HG03442 (cell line): ENCODE results near the gene CD300LF.
A peak's percentile ranks its signal among the peaks of the same experiment; 100 is the strongest.

ENCODE experiments used
- ATAC-seq: cut with Tn5 transposase; IDR thresholded peaks from one replicate; pipeline ENCODE4 v1.9.1; 2021; ENCODE audit warnings: mild to moderate bottlenecking, moderate library complexity; ENCODE audit not compliant: unreplicated experiment

Gene CD300LF

GRCh38 chr17:74712756-74713155 lies at the start of gene CD300LF:
TSS of gene CD300LF (minus strand) at chr17:74712923. CDS start at chr17:74712866, 57 bp downstream.
- no peak for ATAC-seq

- ATAC-seq, result no peak
Observed at GRCh38 chr17:74761931-74762330, 49.2 kb upstream of the CD300LF start.

GRCh38 chr17:74761419-74761818 lies 48.7 kb upstream of the CD300LF start:
- no peak for ATAC-seq

GRCh38 chr17:74760404-74761105 lies 47.8 kb upstream of the CD300LF start:
- no peak for ATAC-seq

- ATAC-seq, result no peak
Observed at GRCh38 chr17:74759941-74760340, 47.2 kb upstream of the CD300LF start.

- ATAC-seq, result peak; percentile 50
Observed at GRCh38 chr17:74759243-74759801, 46.6 kb upstream of the CD300LF start.

- ATAC-seq, result peak; percentile 21
Observed at GRCh38 chr17:74758848-74759168, 46.1 kb upstream of the CD300LF start.

GRCh38 chr17:74757931-74758847 lies 45.5 kb upstream of the CD300LF start:
- no peak for ATAC-seq

- no peak for ATAC-seq
Observed at GRCh38 chr17:74757502-74757901, 44.8 kb upstream of the CD300LF start.

- ATAC-seq, result no peak
Observed at GRCh38 chr17:74756891-74757290, 44.2 kb upstream of the CD300LF start.

- no peak for ATAC-seq
Observed at GRCh38 chr17:74755533-74755932, 42.8 kb upstream of the CD300LF start.

- ATAC-seq, result no peak
Observed at GRCh38 chr17:74754832-74755231, 42.1 kb upstream of the CD300LF start.

GRCh38 chr17:74752822-74753401 lies 40.2 kb upstream of the CD300LF start:
- no peak for ATAC-seq

- ATAC-seq, result no peak
Observed at GRCh38 chr17:74752415-74752814, 39.7 kb upstream of the CD300LF start.

- ATAC-seq, result no peak
Observed at GRCh38 chr17:74750327-74751069, 37.8 kb upstream of the CD300LF start.

- ATAC-seq, result no peak
Observed at GRCh38 chr17:74750039-74750326, 37.3 kb upstream of the CD300LF start.

GRCh38 chr17:74749279-74750038 lies 36.7 kb upstream of the CD300LF start:
- ATAC-seq, result no peak

- peak; percentile 90 for ATAC-seq
Observed at GRCh38 chr17:74748529-74749278, 36.0 kb upstream of the CD300LF start, which contains the start of gene NHERF1. TSS of gene NHERF1 (plus strand) at chr17:74748628. CDS start at chr17:74748847, 219 bp downstream.

GRCh38 chr17:74748279-74748528 lies 35.5 kb upstream of the CD300LF start:
- ATAC-seq, result no peak

- no peak for ATAC-seq
Observed at GRCh38 chr17:74746922-74747321, 34.2 kb upstream of the CD300LF start.
